ENCODE data around the gene ME1.

GRCh38 chr6:83198486-83199172, 232.2 kb downstream of the ME1 start:
- TF ChIP-seq CTCF (tag by site-specific recombination; IDR thresholded peaks at IDR 0.05) (no peak), YY2 (tag by site-specific recombination; IDR thresholded peaks at IDR 0.05) (no peak), KLF1 (tag by site-specific recombination; IDR thresholded peaks at IDR 0.05) (no peak), ZNF747 (tag by site-specific recombination; IDR thresholded peaks at IDR 0.05) (no peak), ZNF558 (tag by site-specific recombination; IDR thresholded peaks at IDR 0.05) (no peak), ZNF23 (tag by site-specific recombination; IDR thresholded peaks at IDR 0.05; ENCODE audit: borderline replicate concordance) (no peak), HOXA7 (CRISPR knock-in tag; IDR thresholded peaks at IDR 0.05; ENCODE audit: borderline replicate concordance) (no peak), KLF7 (tag by site-specific recombination; IDR thresholded peaks at IDR 0.05; ENCODE audit: borderline replicate concordance) (no peak), RBAK (tag by site-specific recombination; IDR thresholded peaks at IDR 0.05) (no peak), ZNF623 (tag by site-specific recombination; IDR thresholded peaks at IDR 0.05) (no peak), YY1 (tag by site-specific recombination; IDR thresholded peaks at IDR 0.05) (no peak)
- TF ChIP-seq, protein P1, sequence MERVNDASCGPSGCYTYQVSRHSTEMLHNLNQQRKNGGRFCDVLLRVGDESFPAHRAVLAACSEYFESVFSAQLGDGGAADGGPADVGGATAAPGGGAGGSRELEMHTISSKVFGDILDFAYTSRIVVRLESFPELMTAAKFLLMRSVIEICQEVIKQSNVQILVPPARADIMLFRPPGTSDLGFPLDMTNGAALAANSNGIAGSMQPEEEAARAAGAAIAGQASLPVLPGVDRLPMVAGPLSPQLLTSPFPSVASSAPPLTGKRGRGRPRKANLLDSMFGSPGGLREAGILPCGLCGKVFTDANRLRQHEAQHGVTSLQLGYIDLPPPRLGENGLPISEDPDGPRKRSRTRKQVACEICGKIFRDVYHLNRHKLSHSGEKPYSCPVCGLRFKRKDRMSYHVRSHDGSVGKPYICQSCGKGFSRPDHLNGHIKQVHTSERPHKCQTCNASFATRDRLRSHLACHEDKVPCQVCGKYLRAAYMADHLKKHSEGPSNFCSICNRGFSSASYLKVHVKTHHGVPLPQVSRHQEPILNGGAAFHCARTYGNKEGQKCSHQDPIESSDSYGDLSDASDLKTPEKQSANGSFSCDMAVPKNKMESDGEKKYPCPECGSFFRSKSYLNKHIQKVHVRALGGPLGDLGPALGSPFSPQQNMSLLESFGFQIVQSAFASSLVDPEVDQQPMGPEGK (tag by site-specific recombination; IDR thresholded peaks at IDR 0.05), result no peak
- TF ChIP-seq, protein P2, sequence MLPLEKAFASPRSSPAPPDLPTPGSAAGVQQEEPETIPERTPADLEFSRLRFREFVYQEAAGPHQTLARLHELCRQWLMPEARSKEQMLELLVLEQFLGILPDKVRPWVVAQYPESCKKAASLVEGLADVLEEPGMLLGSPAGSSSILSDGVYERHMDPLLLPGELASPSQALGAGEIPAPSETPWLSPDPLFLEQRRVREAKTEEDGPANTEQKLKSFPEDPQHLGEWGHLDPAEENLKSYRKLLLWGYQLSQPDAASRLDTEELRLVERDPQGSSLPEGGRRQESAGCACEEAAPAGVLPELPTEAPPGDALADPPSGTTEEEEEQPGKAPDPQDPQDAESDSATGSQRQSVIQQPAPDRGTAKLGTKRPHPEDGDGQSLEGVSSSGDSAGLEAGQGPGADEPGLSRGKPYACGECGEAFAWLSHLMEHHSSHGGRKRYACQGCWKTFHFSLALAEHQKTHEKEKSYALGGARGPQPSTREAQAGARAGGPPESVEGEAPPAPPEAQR (tag by site-specific recombination; IDR thresholded peaks at IDR 0.05), result no peak
- TF ChIP-seq, protein P3, sequence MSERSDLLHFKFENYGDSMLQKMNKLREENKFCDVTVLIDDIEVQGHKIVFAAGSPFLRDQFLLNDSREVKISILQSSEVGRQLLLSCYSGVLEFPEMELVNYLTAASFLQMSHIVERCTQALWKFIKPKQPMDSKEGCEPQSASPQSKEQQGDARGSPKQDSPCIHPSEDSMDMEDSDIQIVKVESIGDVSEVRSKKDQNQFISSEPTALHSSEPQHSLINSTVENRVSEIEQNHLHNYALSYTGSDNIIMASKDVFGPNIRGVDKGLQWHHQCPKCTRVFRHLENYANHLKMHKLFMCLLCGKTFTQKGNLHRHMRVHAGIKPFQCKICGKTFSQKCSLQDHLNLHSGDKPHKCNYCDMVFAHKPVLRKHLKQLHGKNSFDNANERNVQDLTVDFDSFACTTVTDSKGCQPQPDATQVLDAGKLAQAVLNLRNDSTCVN (tag by site-specific recombination; optimal IDR thresholded peaks at IDR 0.05), result no peak
